ENCODE results near the gene CCDC188. TPM values are rescaled to one million over a fixed set of nuclear protein-coding genes. Genes with fewer than 3 reads are reported as not detected.

The CCDC188 gene
- total and polyA plus RNA-seq, 4 donors, result 0.78 to 4.0 TPM; not detected in 2

GRCh38 chr22:20148414-20148813 is 2.4 kb downstream of the CCDC188 start:
- intact Hi-C loops (cut with DNase I), result no loop called here
- H3K9me3 ChIP-seq (ENCODE audit: control insufficient read depth, low read length), result no peaks in the 10 kb centered on the region
- DNase-seq (no peak), ATAC-seq (ENCODE audit: low FRiP score) (no peak)
- H3K4me1 ChIP-seq (ENCODE audit: control insufficient read depth in 1 of 2, insufficient read depth in 2 of 2, low read length in 2 of 2), result no peaks in the 10 kb centered on the region
- no peak overlapping the region for H3K27ac ChIP-seq (ENCODE audit: low read depth in 1 of 2, low read length in 2 of 2)
- no peaks in the 10 kb centered on the region for H3K36me3 ChIP-seq (ENCODE audit: control insufficient read depth in 1 of 2, insufficient read depth in 2 of 2, low read length in 1 of 2)
- H3K27me3 ChIP-seq (ENCODE audit: control insufficient read depth in 1 of 2, insufficient read depth in 2 of 2, low read length in 1 of 2), result no peaks in the 10 kb centered on the region
- WGBS, 2 donors, result 76 to 78% methylated on average over 16 to 18 of the region's 18 CpGs
- H3K4me3 ChIP-seq (ENCODE audit: low read length in 2 of 2), result no peak overlapping the region

GRCh38 chr22:20147237-20147988 is 3.4 kb downstream of the CCDC188 start:
- H3K9me3 ChIP-seq (ENCODE audit: control insufficient read depth, low read length), result no peaks in the 10 kb centered on the region
- no peak overlapping the region for H3K27ac ChIP-seq (ENCODE audit: low read depth in 1 of 2, low read length in 2 of 2)
- ATAC-seq (ENCODE audit: low FRiP score) (no peak), DNase-seq (no peak)
- no peaks in the 10 kb centered on the region for H3K36me3 ChIP-seq (ENCODE audit: control insufficient read depth in 1 of 2, insufficient read depth in 2 of 2, low read length in 1 of 2)
- intact Hi-C loops (cut with DNase I), result no loop called here
- no peaks in the 10 kb centered on the region for H3K4me1 ChIP-seq (ENCODE audit: control insufficient read depth in 1 of 2, insufficient read depth in 2 of 2, low read length in 2 of 2)
- no peak overlapping the region for H3K4me3 ChIP-seq (ENCODE audit: low read length in 2 of 2)
- 76 to 81% methylated on average over 14 of the region's 14 CpGs for WGBS, 2 donors
- no peaks in the 10 kb centered on the region for H3K27me3 ChIP-seq (ENCODE audit: control insufficient read depth in 1 of 2, insufficient read depth in 2 of 2, low read length in 1 of 2)

GRCh38 chr22:20146777-20147176 is 4.1 kb downstream of the CCDC188 start:
- 84 to 86% methylated on average over 14 to 22 of the region's 22 CpGs for WGBS, 2 donors
- Histone ChIP-seq H3K4me1 (ENCODE audit: control insufficient read depth in 1 of 2, insufficient read depth in 2 of 2, low read length in 2 of 2) (no peaks in the 10 kb centered on the region), H3K27ac (ENCODE audit: low read depth in 1 of 2, low read length in 2 of 2) (no peak overlapping the region), H3K4me3 (ENCODE audit: low read length in 2 of 2) (no peak overlapping the region), H3K27me3 (ENCODE audit: control insufficient read depth in 1 of 2, insufficient read depth in 2 of 2, low read length in 1 of 2) (no peaks in the 10 kb centered on the region), H3K36me3 (ENCODE audit: control insufficient read depth in 1 of 2, insufficient read depth in 2 of 2, low read length in 1 of 2) (no peaks in the 10 kb centered on the region), H3K9me3 (ENCODE audit: control insufficient read depth, low read length) (no peaks in the 10 kb centered on the region)
- ATAC-seq (ENCODE audit: low FRiP score) (no peak), DNase-seq (no peak)
- intact Hi-C loops (cut with DNase I), result no loop called here

- intact Hi-C loops (cut with DNase I), result no loop called here
- Histone ChIP-seq H3K27ac (ENCODE audit: low read depth in 1 of 2, low read length in 2 of 2) (no peak overlapping the region), H3K4me1 (ENCODE audit: control insufficient read depth in 1 of 2, insufficient read depth in 2 of 2, low read length in 2 of 2) (no peaks in the 10 kb centered on the region), H3K27me3 (ENCODE audit: control insufficient read depth in 1 of 2, insufficient read depth in 2 of 2, low read length in 1 of 2) (no peaks in the 10 kb centered on the region), H3K36me3 (ENCODE audit: control insufficient read depth in 1 of 2, insufficient read depth in 2 of 2, low read length in 1 of 2) (no peaks in the 10 kb centered on the region), H3K9me3 (ENCODE audit: control insufficient read depth, low read length) (no peaks in the 10 kb centered on the region), H3K4me3 (ENCODE audit: low read length in 2 of 2) (no peak overlapping the region)
- 89 to 91% methylated on average over 21 of the region's 21 CpGs for WGBS, 2 donors
- ATAC-seq (ENCODE audit: low FRiP score) (no peak), DNase-seq (no peak)
Observed at GRCh38 chr22:20145832-20146223, 5.0 kb downstream of the CCDC188 start.

- no peaks in the 10 kb centered on the region for H3K4me1 ChIP-seq (ENCODE audit: control insufficient read depth in 1 of 2, insufficient read depth in 2 of 2, low read length in 2 of 2)
- intact Hi-C loops (cut with DNase I), result no loop called here
- no peaks in the 10 kb centered on the region for H3K9me3 ChIP-seq (ENCODE audit: control insufficient read depth, low read length)
- ATAC-seq (ENCODE audit: low FRiP score) (no peak), DNase-seq (no peak)
- WGBS, 2 donors, result 86 to 90% methylated on average over 22 of the region's 22 CpGs
- H3K36me3 ChIP-seq (ENCODE audit: control insufficient read depth in 1 of 2, insufficient read depth in 2 of 2, low read length in 1 of 2), result no peaks in the 10 kb centered on the region
- H3K27ac ChIP-seq (ENCODE audit: low read depth in 1 of 2, low read length in 2 of 2), result no peak overlapping the region
- no peaks in the 10 kb centered on the region for H3K27me3 ChIP-seq (ENCODE audit: control insufficient read depth in 1 of 2, insufficient read depth in 2 of 2, low read length in 1 of 2)
- H3K4me3 ChIP-seq (ENCODE audit: low read length in 2 of 2), result no peak overlapping the region
Observed at GRCh38 chr22:20145206-20145831, 5.5 kb downstream of the CCDC188 start.

GRCh38 chr22:20143883-20144665 is 6.8 kb downstream of the CCDC188 start:
- Histone ChIP-seq H3K36me3 (ENCODE audit: control insufficient read depth in 1 of 2, insufficient read depth in 2 of 2, low read length in 1 of 2) (no peaks in the 10 kb centered on the region), H3K27ac (ENCODE audit: low read depth in 1 of 2, low read length in 2 of 2) (no peak overlapping the region), H3K9me3 (ENCODE audit: control insufficient read depth, low read length) (no peaks in the 10 kb centered on the region), H3K27me3 (ENCODE audit: control insufficient read depth in 1 of 2, insufficient read depth in 2 of 2, low read length in 1 of 2) (no peaks in the 10 kb centered on the region), H3K4me1 (ENCODE audit: control insufficient read depth in 1 of 2, insufficient read depth in 2 of 2, low read length in 2 of 2) (no peaks in the 10 kb centered on the region), H3K4me3 (ENCODE audit: low read length in 2 of 2) (no peak overlapping the region)
- 81 to 86% methylated on average over 19 of the region's 19 CpGs for WGBS, 2 donors
- intact Hi-C loops (cut with DNase I), result no loop called here
- no peak for DNase-seq
- no peak for ATAC-seq (ENCODE audit: low FRiP score)

- Histone ChIP-seq H3K4me1 (ENCODE audit: control insufficient read depth in 1 of 2, insufficient read depth in 2 of 2, low read length in 2 of 2) (no peaks in the 10 kb centered on the region), H3K36me3 (ENCODE audit: control insufficient read depth in 1 of 2, insufficient read depth in 2 of 2, low read length in 1 of 2) (no peaks in the 10 kb centered on the region), H3K9me3 (ENCODE audit: control insufficient read depth, low read length) (no peaks in the 10 kb centered on the region), H3K4me3 (ENCODE audit: low read length in 2 of 2) (no peak overlapping the region), H3K27me3 (ENCODE audit: control insufficient read depth in 1 of 2, insufficient read depth in 2 of 2, low read length in 1 of 2) (no peaks in the 10 kb centered on the region), H3K27ac (ENCODE audit: low read depth in 1 of 2, low read length in 2 of 2) (no peak overlapping the region)
- ATAC-seq (ENCODE audit: low FRiP score) (no peak), DNase-seq (no peak)
- WGBS, 2 donors, result 94% methylated on average over 62 to 65 of the region's 65 CpGs
- intact Hi-C loops (cut with DNase I), result no loop called here
Observed at GRCh38 chr22:20142711-20143621, 7.9 kb downstream of the CCDC188 start.
